ENCODE measurements around the gene GPD2. TPM values are rescaled to one million over a fixed set of nuclear protein-coding genes. Genes with fewer than 3 reads are reported as not detected.

The GPD2 gene
- total and polyA plus RNA-seq, 2 of the 13 experiments (the other 11 are each of a cell fraction or from before 2014, with no cell fraction given), result not detected

- peak; percentile 81 for TF ChIP-seq NFAT5 (CRISPR knock-in tag; IDR thresholded peaks at IDR 0.05)
- TF ChIP-seq ZNF224 (CRISPR knock-in tag; IDR thresholded peaks at IDR 0.05), result 0 out of 2 replicates have a peak, but pooled peaks have one; percentile 18
- TF ChIP-seq DR1 (CRISPR knock-in tag; IDR thresholded peaks at IDR 0.05), result no peak
- no peak for TF ChIP-seq ZNF33B (CRISPR knock-in tag; IDR thresholded peaks at IDR 0.05)
- TF ChIP-seq ZNF543 (CRISPR knock-in tag; IDR thresholded peaks at IDR 0.05), result 0 out of 2 replicates have a peak, but pooled peaks have one; percentile 47
- TF ChIP-seq NFKB2 (CRISPR knock-in tag; IDR thresholded peaks at IDR 0.05; ENCODE audit: borderline replicate concordance), result peak; percentile 83; the same call in 1 of the 2 replicates
- no peak for TF ChIP-seq REL (CRISPR knock-in tag; conservative IDR thresholded peaks at IDR 0.05)
- 0 out of 2 replicates have a peak, but pooled peaks have one; percentile 19 for TF ChIP-seq PAXIP1 (CRISPR knock-in tag; conservative IDR thresholded peaks at IDR 0.05)
- peak; percentile 85 for TF ChIP-seq MXD1 (CRISPR knock-in tag; IDR thresholded peaks at IDR 0.05)
- no peak for TF ChIP-seq ZNF720 (CRISPR knock-in tag; IDR thresholded peaks at IDR 0.05)
- no peak for TF ChIP-seq SIX4 (CRISPR knock-in tag; IDR thresholded peaks at IDR 0.05)
- no peak for TF ChIP-seq BRF2 (CRISPR knock-in tag; IDR thresholded peaks at IDR 0.05)
- peak; percentile 31; the same call in 1 of the 2 replicates for TF ChIP-seq ATF7-NPFF (CRISPR knock-in tag; IDR thresholded peaks at IDR 0.05; ENCODE audit: low read depth)
- no peak for TF ChIP-seq MBNL3 (CRISPR knock-in tag; conservative IDR thresholded peaks at IDR 0.05)
- TF ChIP-seq NCOA2 (CRISPR knock-in tag; IDR thresholded peaks at IDR 0.05), result 0 out of 2 replicates have a peak, but pooled peaks have one; percentile 1
- peak; percentile 60; the same call in 1 of the 2 replicates for TF ChIP-seq RNF2 (conservative IDR thresholded peaks at IDR 0.05; ENCODE audit: low read depth)
These were observed 36.1 kb upstream of the GPD2 start (continued) for GRCh38 chr2:156399950-156400705.
